HG03460 (cell line): ENCODE measurements around the gene LYPD3.
"Not testable (repeated sequence)": the region's sequence is repeated elsewhere in the genome, so short reads cannot be mapped to it uniquely, and the experiment has no call there.

Experiments used
- ATAC-seq: cut with Tn5 transposase; IDR thresholded peaks from one replicate; pipeline ENCODE4 v1.9.1; 2021; ENCODE audit not compliant: unreplicated experiment

The LYPD3 gene

GRCh38 chr19:43462785-43463380 lies 2.5 kb downstream of the LYPD3 start:
- ATAC-seq, result no peak

- no peak for ATAC-seq
Observed at GRCh38 chr19:43462383-43462782, 3.0 kb downstream of the LYPD3 start.

- ATAC-seq, result no peak
Observed at GRCh38 chr19:43461303-43461702, 4.1 kb downstream of the LYPD3 start.

GRCh38 chr19:43460362-43461016 lies 4.9 kb downstream of the LYPD3 start:
- ATAC-seq, result no peak

GRCh38 chr19:43457809-43458208 lies 7.6 kb downstream of the LYPD3 start:
- no peak for ATAC-seq

- ATAC-seq, result no peak
Observed at GRCh38 chr19:43455321-43456113, 9.9 kb downstream of the LYPD3 start.

- no peak for ATAC-seq
Observed at GRCh38 chr19:43454031-43454430, 11.4 kb downstream of the LYPD3 start.

GRCh38 chr19:43452582-43452981 lies 12.8 kb downstream of the LYPD3 start:
- no peak for ATAC-seq

- no peak for ATAC-seq
Observed at GRCh38 chr19:43450545-43450997, 14.8 kb downstream of the LYPD3 start.

GRCh38 chr19:43447655-43448054 lies 17.8 kb downstream of the LYPD3 start:
- no peak for ATAC-seq

GRCh38 chr19:43446746-43447489 lies 18.5 kb downstream of the LYPD3 start:
- ATAC-seq, result no peak

GRCh38 chr19:43445426-43445825 lies 20.0 kb downstream of the LYPD3 start:
- no peak for ATAC-seq

GRCh38 chr19:43444531-43445287 lies 20.7 kb downstream of the LYPD3 start:
- ATAC-seq, result no peak

- ATAC-seq, result not testable (repeated sequence)
Observed at GRCh38 chr19:43444091-43444490, 21.3 kb downstream of the LYPD3 start.

GRCh38 chr19:43441716-43442115 lies 23.7 kb downstream of the LYPD3 start:
- no peak for ATAC-seq

- no peak for ATAC-seq
Observed at GRCh38 chr19:43439709-43440063, 25.7 kb downstream of the LYPD3 start.

GRCh38 chr19:43439032-43439708 lies 26.2 kb downstream of the LYPD3 start:
- no peak for ATAC-seq

GRCh38 chr19:43438291-43439031 lies 26.9 kb downstream of the LYPD3 start:
- no peak for ATAC-seq

GRCh38 chr19:43437712-43438111 lies 27.7 kb downstream of the LYPD3 start:
- ATAC-seq, result no peak
